Lower leg skin (tissue), 4 donors: Measurements from ENCODE around the gene TMEM229B. TPM values are rescaled to one million over a fixed set of nuclear protein-coding genes. Genes with fewer than 3 reads are reported as not detected.

Experiments
- DNase-seq, 2 donors: peaks; one replicate each; pipeline ENCODE4 v3.0.0-alpha.2; 2019; ENCODE audit warnings: low spot score in 2 of 2
- H3K4me3 ChIP-seq: fragments of 200-600 bp; sonication (generic); 2 replicates; pipeline ENCODE4 v1.5.1; 2017; ENCODE audit warnings: mild to moderate bottlenecking, low read depth; ENCODE audit not compliant: poor library complexity, severe bottlenecking
- CTCF ChIP-seq, 3 donors: fragments of 450-650 bp; IDR thresholded peaks; one replicate each; pipeline ENCODE4 v1.5.1; 2016; ENCODE audit warnings: antibody characterized with exemption in 3 of 3, mild to moderate bottlenecking in 3 of 3, moderate library complexity in 2 of 3
- POLR2A ChIP-seq, 2 donors: fragments of 450-650 bp; IDR thresholded peaks; one replicate each; pipeline ENCODE4 v1.6.1; 2016 to 2017; ENCODE audit warnings: antibody characterized with exemption in 2 of 2, mild to moderate bottlenecking in 1 of 2, moderate library complexity in 1 of 2
- WGBS, 2 donors: methylation state at CpG; one replicate each; pipeline ENCODE4 v1.1.5; 2018; 5-methylcytosine and 5-hydroxymethylcytosine counted together
- intact Hi-C: fragments of 100-400 bp; cut with DNase I; formaldehyde crosslinking; loops from one replicate; pipeline ENCODE4 v1.15.0; 2023; ENCODE audit warnings: low total_unique reads
- total RNA-seq, 4 donors: library from RNA; depleted of rRNA; stranded (reverse); fragments of >200 nt; gene quantifications; one replicate each; pipeline ENCODE4 v1.1.0, GENCODE V29; 2016

The TMEM229B gene
- total RNA-seq, 4 donors from 2014 or later, result 0.49 to 3.8 (median 2.5) TPM

GRCh38 chr14:67485501-67486095 is 2.9 kb downstream of the TMEM229B start:
- no peak overlapping the region for H3K4me3 ChIP-seq
- no peak for DNase-seq
- intact Hi-C loops, result no loop called here
- TF ChIP-seq POLR2A (IDR thresholded peaks at IDR 0.05), result no peak
- no peak for TF ChIP-seq CTCF (IDR thresholded peaks at IDR 0.05)
- 66 to 74% methylated on average over 4 of the region's 4 CpGs for WGBS, 2 donors

GRCh38 chr14:67483579-67484285 is 4.8 kb downstream of the TMEM229B start:
- H3K4me3 ChIP-seq, result no peak overlapping the region
- intact Hi-C loops, result no loop called here
- no peak for TF ChIP-seq POLR2A (IDR thresholded peaks at IDR 0.05)
- no peak for TF ChIP-seq CTCF (IDR thresholded peaks at IDR 0.05)
- 84 to 92% methylated on average over 6 to 8 of the region's 8 CpGs for WGBS, 2 donors
- DNase-seq, result no peak

GRCh38 chr14:67482231-67483164 is 6.0 kb downstream of the TMEM229B start:
- intact Hi-C loops, result no loop called here
- DNase-seq, result no peak
- no peak for TF ChIP-seq POLR2A (IDR thresholded peaks at IDR 0.05)
- no peak for TF ChIP-seq CTCF (IDR thresholded peaks at IDR 0.05)
- 88 to 90% methylated on average over 8 of the region's 8 CpGs for WGBS, 2 donors
- no peak overlapping the region for H3K4me3 ChIP-seq

- TF ChIP-seq POLR2A (IDR thresholded peaks at IDR 0.05), result no peak
- 42 to 47% methylated on average over 9 of the region's 9 CpGs for WGBS, 2 donors
- intact Hi-C loops, result no loop called here
- no peak overlapping the region for H3K4me3 ChIP-seq
- no peak for DNase-seq
Observed at GRCh38 chr14:67480011-67480410, 8.5 kb downstream of the TMEM229B start.

GRCh38 chr14:67478800-67479084 is 9.8 kb downstream of the TMEM229B start:
- no peak for TF ChIP-seq CTCF (IDR thresholded peaks at IDR 0.05)
- TF ChIP-seq POLR2A (IDR thresholded peaks at IDR 0.05), result no peak
- WGBS, 2 donors, result 85 to 88% methylated on average over 2 of the region's 2 CpGs
- no peak overlapping the region for H3K4me3 ChIP-seq
- no peak for DNase-seq
- intact Hi-C loops, result no loop called here
